WERI-Rb-1 (cell line): Measurements from ENCODE around the gene NCEH1.

Experiments used
- DNase-seq: peaks from one replicate; pipeline ENCODE4 v3.0.0-alpha.2; 2020
- H3K27ac ChIP-seq: fragments of 250-450 bp; sonication (Bioruptor Pico); 2 replicates; pipeline ENCODE4 v1.5.1; 2020; ENCODE audit warnings: mild to moderate bottlenecking, moderate library complexity
- H3K27me3 ChIP-seq: fragments of 250-450 bp; sonication (Bioruptor Pico); 2 replicates; pipeline ENCODE4 v1.5.1; 2021; ENCODE audit warnings: mild to moderate bottlenecking, low read depth, moderate library complexity; ENCODE audit not compliant: insufficient read depth, severe bottlenecking
- H3K36me3 ChIP-seq: fragments of 250-450 bp; sonication (Bioruptor Pico); 2 replicates; pipeline ENCODE4 v1.5.1; 2020; ENCODE audit warnings: mild to moderate bottlenecking, moderate library complexity
- H3K4me3 ChIP-seq: 2 replicates; pipeline ENCODE4 v1.5.1; 2011; ENCODE audit warnings: low read depth, mild to moderate bottlenecking, control low read depth, low read length
- H3K9me3 ChIP-seq: fragments of 250-450 bp; sonication (Bioruptor Pico); 2 replicates; pipeline ENCODE4 v1.5.1; 2021; ENCODE audit warnings: mild to moderate bottlenecking, moderate library complexity; ENCODE audit not compliant: severe bottlenecking
- TF ChIP-seq, protein P1 (sequence below): IDR thresholded peaks from 2 replicates; pipeline ENCODE4 v1.5.1; 2011; ENCODE audit warnings: low read depth, mild to moderate bottlenecking, control low read depth, inconsistent platforms, low read length

The NCEH1 gene

DNA sequence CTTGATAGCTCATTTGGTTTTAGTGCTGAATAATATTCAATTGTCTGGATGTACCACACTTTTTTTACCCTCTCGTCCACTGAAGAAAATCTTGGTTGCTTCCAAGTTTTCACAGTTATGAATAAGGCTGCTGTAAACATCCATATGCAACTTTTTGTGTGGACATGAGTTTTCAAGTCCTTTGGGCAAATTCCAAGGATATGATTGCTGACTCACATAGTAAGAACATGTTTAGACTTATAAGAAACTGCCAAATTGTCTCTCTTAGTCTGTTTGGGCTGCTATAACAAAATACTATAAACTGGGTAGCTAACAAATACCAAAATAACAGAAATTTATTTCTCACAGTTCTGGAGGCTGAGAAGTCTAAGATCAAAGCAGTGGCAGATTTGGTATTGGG lies 128.2 kb downstream of the NCEH1 start:
- Histone ChIP-seq H3K36me3 (no peaks in the 10 kb centered on the region), H3K27me3 (no peaks in the 10 kb centered on the region), H3K27ac (no peak overlapping the region), H3K4me3 (no peak overlapping the region), H3K9me3 (no peaks in the 10 kb centered on the region)
- DNase-seq: no peak
- TF ChIP-seq, protein P1, sequence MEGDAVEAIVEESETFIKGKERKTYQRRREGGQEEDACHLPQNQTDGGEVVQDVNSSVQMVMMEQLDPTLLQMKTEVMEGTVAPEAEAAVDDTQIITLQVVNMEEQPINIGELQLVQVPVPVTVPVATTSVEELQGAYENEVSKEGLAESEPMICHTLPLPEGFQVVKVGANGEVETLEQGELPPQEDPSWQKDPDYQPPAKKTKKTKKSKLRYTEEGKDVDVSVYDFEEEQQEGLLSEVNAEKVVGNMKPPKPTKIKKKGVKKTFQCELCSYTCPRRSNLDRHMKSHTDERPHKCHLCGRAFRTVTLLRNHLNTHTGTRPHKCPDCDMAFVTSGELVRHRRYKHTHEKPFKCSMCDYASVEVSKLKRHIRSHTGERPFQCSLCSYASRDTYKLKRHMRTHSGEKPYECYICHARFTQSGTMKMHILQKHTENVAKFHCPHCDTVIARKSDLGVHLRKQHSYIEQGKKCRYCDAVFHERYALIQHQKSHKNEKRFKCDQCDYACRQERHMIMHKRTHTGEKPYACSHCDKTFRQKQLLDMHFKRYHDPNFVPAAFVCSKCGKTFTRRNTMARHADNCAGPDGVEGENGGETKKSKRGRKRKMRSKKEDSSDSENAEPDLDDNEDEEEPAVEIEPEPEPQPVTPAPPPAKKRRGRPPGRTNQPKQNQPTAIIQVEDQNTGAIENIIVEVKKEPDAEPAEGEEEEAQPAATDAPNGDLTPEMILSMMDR: no peak

- no peak overlapping the region for H3K4me3 ChIP-seq
- no peak for DNase-seq
- no peaks in the 10 kb centered on the region for H3K36me3 ChIP-seq
- H3K9me3 ChIP-seq: no peaks in the 10 kb centered on the region
- no peaks in the 10 kb centered on the region for H3K27me3 ChIP-seq
- TF ChIP-seq, protein P1: no peak
- no peak overlapping the region; the same call in 1 of the 2 replicates for H3K27ac ChIP-seq
Measured at GRCh38 chr3:172581757-172582166, 129.1 kb downstream of the NCEH1 start.

- DNase-seq: no peak
- TF ChIP-seq, protein P1: no peak
- Histone ChIP-seq H3K4me3 (no peak overlapping the region), H3K36me3 (no peaks in the 10 kb centered on the region), H3K9me3 (no peaks in the 10 kb centered on the region), H3K27ac (no peak overlapping the region), H3K27me3 (no peaks in the 10 kb centered on the region)
Measured at GRCh38 chr3:172580680-172581401, 130.0 kb downstream of the NCEH1 start.
